ENCODE results near the gene UBC.
"Not testable (repeated sequence)": the region's sequence is repeated elsewhere in the genome, so short reads cannot be mapped to it uniquely, and the experiment has no call there.

UBC gene

GRCh38 chr12:124930586-124930985 lies 16.1 kb upstream of the UBC start:
- no peak overlapping the region for H3K4me3 ChIP-seq (ENCODE audit: low read depth in 1 of 2, low read length in 2 of 2)
- no peaks in the 10 kb centered on the region for H3K9me3 ChIP-seq (ENCODE audit: control insufficient read depth in 1 of 2, low read length in 2 of 2)
- H3K4me1 ChIP-seq (ENCODE audit: control insufficient read depth in 1 of 2, insufficient read depth in 2 of 2, low read length in 2 of 2) = peaks cover 0 to 6% of the 10 kb centered on the region in 2 donors
- no peaks in the 10 kb centered on the region for H3K36me3 ChIP-seq (ENCODE audit: control insufficient read depth in 1 of 2, insufficient read depth in 2 of 2, low read length in 2 of 2)
- no peak overlapping the region for H3K27ac ChIP-seq (ENCODE audit: low read length)
- H3K27me3 ChIP-seq (ENCODE audit: low read depth, low read length) = no peaks in the 10 kb centered on the region

- peaks cover 0 to 6% of the 10 kb centered on the region in 2 donors for H3K4me1 ChIP-seq (ENCODE audit: control insufficient read depth in 1 of 2, insufficient read depth in 2 of 2, low read length in 2 of 2)
- H3K4me3 ChIP-seq (ENCODE audit: low read depth in 1 of 2, low read length in 2 of 2) = no peak overlapping the region
- no peaks in the 10 kb centered on the region for H3K9me3 ChIP-seq (ENCODE audit: control insufficient read depth in 1 of 2, low read length in 2 of 2)
- H3K27me3 ChIP-seq (ENCODE audit: low read depth, low read length) = no peaks in the 10 kb centered on the region
- no peaks in the 10 kb centered on the region for H3K36me3 ChIP-seq (ENCODE audit: control insufficient read depth in 1 of 2, insufficient read depth in 2 of 2, low read length in 2 of 2)
- H3K27ac ChIP-seq (ENCODE audit: low read length) = no peak overlapping the region
Observed at GRCh38 chr12:124929649-124930419, 15.4 kb upstream of the UBC start.

- H3K27ac ChIP-seq (ENCODE audit: low read length) = peak overlapping the region; percentile 98
Observed at GRCh38 chr12:124928912-124929530, 14.6 kb upstream of the UBC start.

GRCh38 chr12:124928095-124928911 lies 13.9 kb upstream of the UBC start:
- H3K27ac ChIP-seq (ENCODE audit: low read length) = peak overlapping the region; percentile 98
- no peaks in the 10 kb centered on the region for H3K36me3 ChIP-seq (ENCODE audit: control insufficient read depth in 1 of 2, insufficient read depth in 2 of 2, low read length in 2 of 2)
- no peaks in the 10 kb centered on the region for H3K27me3 ChIP-seq (ENCODE audit: low read depth, low read length)
- peak overlapping the region; percentile 80 to 84 for H3K4me3 ChIP-seq (ENCODE audit: low read depth in 1 of 2, low read length in 2 of 2)
- no peaks in the 10 kb centered on the region for H3K9me3 ChIP-seq (ENCODE audit: control insufficient read depth in 1 of 2, low read length in 2 of 2)
- H3K4me1 ChIP-seq (ENCODE audit: control insufficient read depth in 1 of 2, insufficient read depth in 2 of 2, low read length in 2 of 2) = peaks cover 0 to 6% of the 10 kb centered on the region in 2 donors

More at GRCh38 chr12:124928912-124929530, 14.6 kb upstream of the UBC start:
- no peaks in the 10 kb centered on the region for H3K9me3 ChIP-seq (ENCODE audit: control insufficient read depth in 1 of 2, low read length in 2 of 2)
- no peaks in the 10 kb centered on the region for H3K27me3 ChIP-seq (ENCODE audit: low read depth, low read length)
- peaks cover 0 to 6% of the 10 kb centered on the region in 2 donors for H3K4me1 ChIP-seq (ENCODE audit: control insufficient read depth in 1 of 2, insufficient read depth in 2 of 2, low read length in 2 of 2)
- no peaks in the 10 kb centered on the region for H3K36me3 ChIP-seq (ENCODE audit: control insufficient read depth in 1 of 2, insufficient read depth in 2 of 2, low read length in 2 of 2)
- no peak overlapping the region for H3K4me3 ChIP-seq (ENCODE audit: low read depth in 1 of 2, low read length in 2 of 2)

DNA sequence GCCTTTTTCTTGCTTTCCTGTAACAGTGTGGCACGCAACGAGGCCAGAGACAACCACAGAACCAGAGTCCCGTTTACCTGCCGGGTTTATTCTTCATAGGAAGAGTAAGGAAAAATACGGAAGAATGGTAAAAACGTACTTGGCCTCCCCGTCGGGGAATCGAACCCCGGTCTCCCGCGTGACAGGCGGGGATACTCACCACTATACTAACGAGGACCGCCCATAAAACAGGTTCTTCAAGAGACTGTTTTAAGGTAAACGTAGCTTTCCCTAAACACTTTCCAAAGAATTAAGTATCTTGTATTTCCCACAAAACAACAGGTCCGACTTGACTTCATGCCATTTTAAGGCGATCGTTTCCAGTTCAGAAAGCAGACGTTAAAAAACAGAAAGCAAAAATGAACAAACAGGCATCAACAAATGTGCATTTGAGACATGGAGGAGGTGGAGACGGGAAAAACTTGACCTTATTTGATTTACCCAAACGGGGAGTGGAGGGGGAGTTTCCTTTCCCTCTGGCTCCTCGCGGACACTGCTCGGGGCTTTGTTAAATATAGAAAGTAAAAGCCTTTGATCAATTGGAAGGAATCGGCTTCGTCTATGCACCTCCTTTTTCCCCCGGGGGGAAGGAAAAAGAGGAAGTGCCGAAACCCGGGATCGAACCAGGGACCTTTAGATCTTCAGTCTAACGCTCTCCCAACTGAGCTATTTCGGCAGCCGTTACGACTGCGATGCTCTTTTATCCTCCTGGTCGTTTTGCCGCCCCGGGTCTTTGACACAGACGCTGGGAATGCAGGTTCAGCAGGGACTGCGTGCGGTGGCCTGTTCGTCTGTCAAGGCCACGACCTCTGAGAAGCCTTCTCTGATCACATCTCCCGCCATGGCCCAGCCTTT lies 13.0 kb upstream of the UBC start:
- peak overlapping the region; percentile 98 for H3K27ac ChIP-seq (ENCODE audit: low read length)

GRCh38 chr12:124925782-124926181 lies 11.3 kb upstream of the UBC start:
- H3K4me1 ChIP-seq (ENCODE audit: control insufficient read depth in 1 of 2, insufficient read depth in 2 of 2, low read length in 2 of 2) = peaks cover 7 to 10% of the 10 kb centered on the region in 2 donors
- not testable (repeated sequence) for H3K27ac ChIP-seq (ENCODE audit: low read length); H3K9me3 ChIP-seq (ENCODE audit: control insufficient read depth in 1 of 2, low read length in 2 of 2); H3K27me3 ChIP-seq (ENCODE audit: low read depth, low read length); H3K4me3 ChIP-seq (ENCODE audit: low read depth in 1 of 2, low read length in 2 of 2); H3K36me3 ChIP-seq (ENCODE audit: control insufficient read depth in 1 of 2, insufficient read depth in 2 of 2, low read length in 2 of 2)

More for the DNA sequence above, 13.0 kb upstream of the UBC start:
- Histone ChIP-seq H3K4me1 (ENCODE audit: control insufficient read depth in 1 of 2, insufficient read depth in 2 of 2, low read length in 2 of 2) (peaks cover 0 to 6% of the 10 kb centered on the region in 2 donors), H3K4me3 (ENCODE audit: low read depth in 1 of 2, low read length in 2 of 2) (peak overlapping the region; percentile 80 to 84), H3K36me3 (ENCODE audit: control insufficient read depth in 1 of 2, insufficient read depth in 2 of 2, low read length in 2 of 2) (no peaks in the 10 kb centered on the region), H3K27me3 (ENCODE audit: low read depth, low read length) (no peaks in the 10 kb centered on the region), H3K9me3 (ENCODE audit: control insufficient read depth in 1 of 2, low read length in 2 of 2) (no peaks in the 10 kb centered on the region)

- Histone ChIP-seq H3K27me3 (ENCODE audit: low read depth, low read length) (no peaks in the 10 kb centered on the region), H3K4me3 (ENCODE audit: low read depth in 1 of 2, low read length in 2 of 2) (no peak overlapping the region), H3K27ac (ENCODE audit: low read length) (no peak overlapping the region), H3K4me1 (ENCODE audit: control insufficient read depth in 1 of 2, insufficient read depth in 2 of 2, low read length in 2 of 2) (peaks cover 10 to 13% of the 10 kb centered on the region in 2 donors), H3K36me3 (ENCODE audit: control insufficient read depth in 1 of 2, insufficient read depth in 2 of 2, low read length in 2 of 2) (no peaks in the 10 kb centered on the region), H3K9me3 (ENCODE audit: control insufficient read depth in 1 of 2, low read length in 2 of 2) (no peaks in the 10 kb centered on the region)
Observed at GRCh38 chr12:124925117-124925516, 10.7 kb upstream of the UBC start.

- Histone ChIP-seq H3K4me3 (ENCODE audit: low read depth in 1 of 2, low read length in 2 of 2) (no peak overlapping the region), H3K9me3 (ENCODE audit: control insufficient read depth in 1 of 2, low read length in 2 of 2) (no peaks in the 10 kb centered on the region), H3K27ac (ENCODE audit: low read length) (no peak overlapping the region), H3K4me1 (ENCODE audit: control insufficient read depth in 1 of 2, insufficient read depth in 2 of 2, low read length in 2 of 2) (peaks cover 13 to 14% of the 10 kb centered on the region in 2 donors), H3K27me3 (ENCODE audit: low read depth, low read length) (no peaks in the 10 kb centered on the region), H3K36me3 (ENCODE audit: control insufficient read depth in 1 of 2, insufficient read depth in 2 of 2, low read length in 2 of 2) (no peaks in the 10 kb centered on the region)
Observed at GRCh38 chr12:124923905-124924734, 9.7 kb upstream of the UBC start.

- H3K4me1 ChIP-seq (ENCODE audit: control insufficient read depth in 1 of 2, insufficient read depth in 2 of 2, low read length in 2 of 2) = peaks cover 17 to 18% of the 10 kb centered on the region in 2 donors
- no peaks in the 10 kb centered on the region for H3K9me3 ChIP-seq (ENCODE audit: control insufficient read depth in 1 of 2, low read length in 2 of 2)
- H3K27me3 ChIP-seq (ENCODE audit: low read depth, low read length) = no peaks in the 10 kb centered on the region
- peak overlapping the region; percentile 73 for H3K27ac ChIP-seq (ENCODE audit: low read length)
- H3K4me3 ChIP-seq (ENCODE audit: low read depth in 1 of 2, low read length in 2 of 2) = peak overlapping the region; percentile 10 to 52
- peaks cover 0 to 13% of the 10 kb centered on the region in 2 donors for H3K36me3 ChIP-seq (ENCODE audit: control insufficient read depth in 1 of 2, insufficient read depth in 2 of 2, low read length in 2 of 2)
Observed at GRCh38 chr12:124921200-124922031, 7.0 kb upstream of the UBC start.

All from muscle layer of duodenum (tissue), 2 donors.